HG02981 (cell line): ENCODE measurements around the gene TSTD1.
A peak's percentile ranks its signal among the peaks of the same experiment; 100 is the strongest.

Source experiments
- ATAC-seq: cut with Tn5 transposase; IDR thresholded peaks from one replicate; pipeline ENCODE4 v1.9.1; 2021; ENCODE audit warnings: mild to moderate bottlenecking, moderate library complexity; ENCODE audit not compliant: unreplicated experiment

The TSTD1 gene, protein sequence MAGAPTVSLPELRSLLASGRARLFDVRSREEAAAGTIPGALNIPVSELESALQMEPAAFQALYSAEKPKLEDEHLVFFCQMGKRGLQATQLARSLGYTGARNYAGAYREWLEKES

DNA sequence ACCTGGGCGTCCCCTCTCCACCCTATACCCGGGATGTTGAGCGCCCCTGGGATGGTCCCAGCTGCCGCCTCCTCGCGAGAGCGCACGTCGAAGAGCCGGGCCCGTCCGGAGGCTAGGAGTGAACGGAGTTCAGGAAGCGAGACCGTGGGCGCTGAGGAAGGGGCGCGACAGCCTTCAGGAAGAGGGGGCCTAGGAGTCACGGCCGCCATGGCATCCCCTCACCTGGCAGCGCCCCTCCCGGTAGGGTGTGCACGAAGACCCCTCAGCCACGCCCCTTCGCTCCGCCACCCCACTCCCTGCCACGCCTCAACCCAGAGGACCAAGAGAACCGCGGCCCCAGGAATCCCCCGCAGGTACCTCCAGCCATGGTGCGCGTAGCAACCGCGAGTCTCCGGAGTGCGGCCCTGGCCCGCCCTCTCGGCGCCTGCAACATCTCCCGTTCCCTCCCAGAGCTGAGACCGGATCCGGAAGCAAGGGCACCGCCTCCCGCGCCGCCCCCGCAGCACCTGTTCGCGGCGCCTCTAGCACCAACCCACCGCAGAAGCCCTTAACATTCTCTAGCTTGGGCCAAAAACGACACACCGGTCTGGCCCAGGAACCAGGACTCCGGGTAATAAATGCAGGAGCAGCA, at the start of gene TSTD1:
TSS of gene TSTD1 (minus strand) at position 442 of the 631 bp plus-strand sequence. CDS start at position 367, 75 bp downstream.
- peak; percentile 90 for ATAC-seq

DNA sequence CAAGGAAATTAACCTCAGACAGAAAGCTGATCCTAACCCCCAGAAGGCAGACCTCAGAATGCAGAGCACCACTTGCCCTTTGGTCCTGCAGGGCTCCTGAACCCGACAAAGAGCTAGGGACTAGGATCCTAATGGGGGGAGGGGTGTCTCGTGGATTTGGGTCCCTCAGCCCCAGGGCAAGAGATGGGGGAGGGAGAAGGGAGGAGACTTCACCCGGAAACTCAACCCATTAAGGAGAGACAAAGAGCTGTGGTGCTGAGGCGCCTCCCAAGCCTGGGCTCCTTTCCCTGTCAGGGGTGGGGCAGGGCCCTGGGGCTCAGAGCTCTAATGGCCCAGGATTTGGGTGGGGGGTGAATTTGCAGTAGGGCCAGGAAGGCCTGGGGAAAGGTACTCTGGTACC, 47.7 kb upstream of the TSTD1 start:
- ATAC-seq = no peak

DNA sequence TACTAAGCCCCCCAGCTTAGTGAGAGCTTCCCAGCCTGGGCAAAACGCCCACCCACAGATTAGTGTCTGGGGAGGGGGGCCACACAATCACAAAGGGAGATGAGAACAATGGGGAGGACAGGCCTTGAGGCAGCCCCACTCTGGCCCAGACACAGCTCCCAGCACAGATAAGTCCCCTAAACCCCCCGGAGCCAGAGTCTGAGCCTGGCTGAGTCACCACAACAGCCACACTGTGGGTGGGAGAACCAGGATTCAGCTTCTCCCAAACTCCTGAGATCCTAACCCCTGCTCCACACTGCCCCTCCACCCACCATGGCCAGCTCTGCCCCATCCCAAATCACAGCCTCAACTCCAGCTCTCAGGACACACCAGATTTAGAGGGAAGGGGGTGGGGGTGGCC, 46.4 kb upstream of the TSTD1 start:
- ATAC-seq = no peak

DNA sequence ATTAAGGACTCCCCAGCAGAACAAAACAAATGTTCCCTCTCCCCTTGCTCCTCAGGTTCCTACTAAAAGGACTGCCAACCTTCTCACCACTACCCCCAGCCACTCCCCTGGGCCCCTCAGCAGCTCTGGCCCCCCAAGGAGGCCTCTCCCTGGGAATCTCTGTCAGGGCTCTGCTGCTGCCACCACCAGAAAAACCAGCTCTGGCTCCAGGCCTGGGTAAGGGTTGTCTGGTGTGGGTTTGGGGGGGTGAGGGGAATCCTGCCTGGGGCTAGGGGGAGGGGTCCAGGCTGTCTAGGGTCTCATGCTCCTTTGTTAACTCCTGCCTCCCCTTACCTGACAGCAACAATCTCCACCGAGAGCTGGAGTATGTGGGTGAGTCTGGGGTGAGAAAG, 45.8 kb upstream of the TSTD1 start:
- no peak for ATAC-seq

DNA sequence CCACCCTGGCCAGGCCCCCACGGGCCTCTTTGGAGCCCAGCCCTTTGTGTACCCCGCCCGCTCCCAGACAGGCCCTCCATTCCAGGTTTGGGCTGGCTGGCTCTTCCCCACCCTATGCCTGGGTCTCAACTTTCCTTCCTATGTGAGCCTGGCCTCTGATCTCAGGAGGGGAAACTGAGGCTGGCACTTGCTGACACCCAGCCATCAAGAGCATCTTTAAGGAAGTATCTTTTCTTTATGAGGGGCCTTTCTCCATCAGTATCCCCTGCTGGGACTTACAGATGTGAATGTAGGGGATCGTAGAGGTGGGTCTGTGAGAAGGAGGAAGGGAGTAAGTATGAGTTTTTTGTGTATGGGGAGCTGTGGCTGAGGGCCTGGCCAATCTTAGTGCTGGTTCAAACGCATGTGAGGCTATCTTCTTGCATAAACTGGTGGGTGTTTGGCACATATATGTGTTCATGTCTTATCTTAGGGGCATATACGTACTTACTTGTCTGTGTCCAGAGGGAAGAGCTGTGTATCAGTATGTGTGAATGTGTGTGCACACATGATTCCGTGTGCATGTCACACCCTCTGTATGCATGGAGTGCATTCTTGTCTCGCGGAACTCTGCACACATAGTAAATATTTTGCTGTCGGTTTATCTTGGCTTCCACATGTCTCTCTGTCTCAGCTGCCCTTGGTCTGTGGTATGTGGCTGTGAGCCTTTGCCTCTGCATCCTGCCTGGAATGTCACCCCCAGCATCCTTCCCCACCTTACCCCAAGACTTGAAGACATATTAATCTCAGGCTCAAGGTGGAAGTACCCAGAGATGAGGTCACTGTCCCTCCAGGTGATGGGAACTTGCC, 45.2 kb upstream of the TSTD1 start:
- no peak for ATAC-seq

DNA sequence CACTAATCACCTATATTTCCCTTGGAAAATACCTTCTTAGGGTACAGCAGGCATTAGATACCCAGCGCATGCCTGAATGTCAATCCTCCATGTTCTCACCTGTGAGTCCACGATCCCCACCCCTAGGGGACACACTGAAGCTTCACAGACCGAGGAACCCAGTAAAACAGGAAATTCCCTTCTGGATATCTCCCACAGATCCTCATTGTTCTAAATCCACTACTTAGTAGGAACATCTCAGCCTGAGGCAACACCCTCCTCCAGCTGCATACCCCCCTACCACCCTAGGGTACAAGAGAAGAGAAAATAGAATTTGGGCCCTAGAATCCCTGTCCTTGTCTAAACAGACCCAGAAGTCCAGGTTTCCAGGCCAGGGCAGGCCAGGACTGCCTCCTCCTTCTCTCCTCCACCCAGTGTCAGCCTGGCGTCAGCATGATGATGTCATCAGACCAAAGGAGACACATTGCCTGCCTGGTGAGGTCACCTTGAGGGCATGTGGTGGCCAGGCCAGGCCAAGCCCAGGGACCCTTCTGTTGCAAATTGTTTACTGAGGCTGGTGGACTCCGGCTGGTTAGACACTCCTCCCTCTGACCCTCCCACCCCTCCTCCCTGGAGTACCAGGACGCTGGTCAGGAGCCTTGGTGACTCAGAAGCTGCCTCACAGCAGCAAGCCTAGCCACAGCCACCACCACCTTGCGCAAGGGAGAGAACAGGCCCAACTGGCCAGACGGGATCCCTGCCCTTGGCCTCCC, 44.4 kb upstream of the TSTD1 start:
- no peak for ATAC-seq

DNA sequence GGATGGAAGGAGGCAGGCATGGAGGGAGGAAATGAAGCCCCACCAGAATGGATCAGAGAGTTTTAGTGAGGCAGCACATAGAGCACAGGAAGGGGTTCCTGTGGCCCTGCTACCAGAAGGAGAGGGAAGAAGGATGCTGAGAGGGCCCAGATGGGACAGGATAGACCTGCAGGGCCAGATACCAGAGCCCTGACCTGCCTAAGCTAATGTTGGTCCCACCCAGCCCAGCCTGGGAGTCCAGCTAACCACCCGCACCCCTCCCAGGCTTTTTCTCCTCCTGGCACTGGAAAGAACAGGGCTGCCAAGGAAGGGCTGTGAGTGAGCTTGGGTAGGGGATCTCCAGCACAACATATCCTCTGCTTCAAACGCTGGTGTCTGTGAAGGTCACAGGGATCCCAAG, 43.7 kb upstream of the TSTD1 start:
- ATAC-seq = no peak

DNA sequence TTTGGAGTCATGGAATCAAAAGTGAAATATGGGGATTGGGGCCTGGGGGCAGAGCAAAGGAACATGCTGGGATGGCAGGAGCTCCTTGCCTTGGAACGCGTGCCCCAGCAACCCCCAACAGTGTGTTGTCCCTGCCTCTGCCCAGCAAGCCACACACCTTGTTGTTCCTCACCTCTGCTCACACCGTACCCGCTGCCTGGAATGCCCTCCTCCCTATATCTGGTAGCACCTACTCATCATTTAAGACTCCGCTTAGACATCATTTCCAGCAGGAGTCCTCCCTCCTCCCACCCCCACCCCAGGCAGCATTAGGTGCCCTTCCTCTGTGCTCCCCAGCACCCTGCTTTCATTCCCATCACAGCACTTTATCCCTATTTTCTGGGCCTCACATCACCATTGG, 42.8 kb upstream of the TSTD1 start:
- ATAC-seq = no peak

DNA sequence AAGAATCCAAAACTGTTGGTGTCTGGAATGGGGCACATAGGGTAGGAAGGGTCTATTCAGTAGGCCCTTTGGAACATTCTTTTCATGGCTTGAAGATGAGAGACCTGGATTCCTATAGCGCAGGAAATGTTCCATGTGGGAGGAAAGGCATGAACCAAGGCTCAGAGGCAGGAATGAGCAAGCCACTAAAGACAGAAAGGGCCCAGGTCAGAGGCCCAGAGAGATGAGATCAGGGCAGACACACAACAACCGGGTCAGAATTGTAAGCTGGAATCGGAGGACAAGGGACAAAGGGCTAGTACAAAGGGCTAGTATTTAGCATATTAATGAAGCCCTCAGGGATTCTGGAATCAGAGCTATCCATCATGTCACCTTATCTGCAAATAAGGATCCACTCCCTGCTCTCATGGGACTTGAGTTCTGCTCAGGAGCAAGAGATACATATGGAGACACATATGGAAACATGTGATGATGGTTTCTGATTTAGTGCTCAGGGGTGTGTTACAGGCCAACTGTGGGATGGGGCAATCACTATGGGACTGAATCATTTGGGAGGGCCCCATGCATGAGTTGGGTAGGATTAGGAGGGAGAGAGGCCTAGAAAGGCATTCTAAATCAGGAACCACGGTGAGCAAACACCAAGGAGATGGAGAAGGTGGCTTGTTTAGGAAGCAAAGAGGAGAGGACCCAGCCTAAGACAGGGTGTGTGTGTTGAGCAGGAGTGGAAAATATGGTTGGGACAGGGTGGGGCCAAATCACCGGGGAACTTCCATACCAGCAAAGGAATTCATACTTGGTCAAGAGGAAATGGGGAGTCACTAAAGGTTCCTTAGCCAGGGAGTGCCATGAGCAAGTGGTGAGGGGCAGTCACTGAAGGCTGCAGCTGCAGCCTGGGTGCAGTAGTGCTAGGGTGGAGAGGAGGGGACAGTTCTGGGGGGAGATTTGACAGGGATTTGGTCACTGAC, 42.0 kb upstream of the TSTD1 start:
- ATAC-seq = no peak

DNA sequence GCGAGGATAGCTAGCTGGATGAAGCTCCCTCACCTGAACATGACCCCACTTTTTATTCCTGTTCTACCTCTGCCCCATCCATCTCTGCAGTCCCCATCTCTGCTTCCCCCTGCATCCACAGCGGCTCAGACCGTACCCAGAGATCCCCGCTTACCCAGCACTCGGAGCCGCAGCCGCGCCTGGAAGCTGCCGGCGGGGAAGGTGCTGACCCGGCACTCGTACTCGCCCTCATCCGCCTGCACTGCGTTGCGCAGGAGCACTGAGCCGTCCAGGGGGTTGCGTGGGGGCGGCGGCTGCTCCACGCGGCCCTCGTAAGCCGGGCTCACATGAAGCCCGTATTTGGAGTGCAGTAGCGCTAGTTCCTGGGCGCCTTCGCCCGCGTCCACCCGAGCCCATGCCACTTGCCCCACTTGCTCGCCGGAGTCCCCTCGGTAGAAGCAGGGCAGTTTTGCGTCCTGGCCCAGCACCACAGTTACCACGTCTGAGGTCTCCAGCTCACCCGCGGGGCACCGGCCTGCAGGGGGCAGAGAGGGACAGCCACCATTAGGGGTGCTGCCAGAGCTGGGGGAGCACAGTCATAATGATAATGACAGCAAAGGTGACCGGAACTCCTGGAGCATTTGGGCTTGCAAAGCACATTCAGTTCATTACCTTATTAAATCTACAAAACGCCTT, 40.8 kb upstream of the TSTD1 start:
- ATAC-seq = no peak

DNA sequence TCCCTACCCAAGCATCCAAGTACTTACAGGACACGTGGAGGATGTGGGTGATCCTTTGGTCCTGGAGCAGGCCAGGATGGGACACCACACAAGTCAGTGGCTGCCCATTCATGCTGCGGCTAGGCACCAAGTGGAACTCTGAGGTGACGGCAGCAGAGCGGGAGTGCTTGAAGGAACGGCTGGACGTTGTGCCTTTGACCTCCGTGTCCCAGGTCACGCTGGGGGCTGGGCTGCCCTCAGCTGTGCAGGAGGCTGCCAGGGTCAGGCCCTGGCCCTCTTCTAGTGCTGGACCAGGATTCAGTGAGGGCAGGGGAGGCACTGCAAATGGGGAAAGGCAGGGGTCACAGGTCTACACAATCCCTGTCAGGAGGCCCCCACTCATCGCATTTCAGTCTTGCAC, 38.7 kb upstream of the TSTD1 start:
- ATAC-seq = no peak

DNA sequence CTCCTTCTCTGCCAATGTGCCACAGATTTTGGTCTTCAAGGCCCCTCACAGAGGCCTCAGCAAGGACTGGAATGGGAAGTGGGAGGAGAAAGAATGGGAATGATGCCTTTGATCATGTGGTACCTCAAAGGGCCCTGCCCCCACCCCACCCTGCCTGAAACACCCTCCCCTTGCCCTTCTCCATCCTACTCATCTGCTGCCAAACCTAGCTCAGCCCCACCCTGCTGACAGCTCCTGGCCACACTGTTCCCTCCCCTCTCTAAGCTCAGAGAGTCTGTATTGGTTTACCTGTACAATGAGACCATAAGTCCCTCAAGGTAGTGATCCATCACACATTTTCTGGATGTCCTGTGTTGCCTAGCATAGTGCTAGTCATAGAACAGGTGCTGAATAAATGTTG, 37.6 kb upstream of the TSTD1 start:
- no peak for ATAC-seq

DNA sequence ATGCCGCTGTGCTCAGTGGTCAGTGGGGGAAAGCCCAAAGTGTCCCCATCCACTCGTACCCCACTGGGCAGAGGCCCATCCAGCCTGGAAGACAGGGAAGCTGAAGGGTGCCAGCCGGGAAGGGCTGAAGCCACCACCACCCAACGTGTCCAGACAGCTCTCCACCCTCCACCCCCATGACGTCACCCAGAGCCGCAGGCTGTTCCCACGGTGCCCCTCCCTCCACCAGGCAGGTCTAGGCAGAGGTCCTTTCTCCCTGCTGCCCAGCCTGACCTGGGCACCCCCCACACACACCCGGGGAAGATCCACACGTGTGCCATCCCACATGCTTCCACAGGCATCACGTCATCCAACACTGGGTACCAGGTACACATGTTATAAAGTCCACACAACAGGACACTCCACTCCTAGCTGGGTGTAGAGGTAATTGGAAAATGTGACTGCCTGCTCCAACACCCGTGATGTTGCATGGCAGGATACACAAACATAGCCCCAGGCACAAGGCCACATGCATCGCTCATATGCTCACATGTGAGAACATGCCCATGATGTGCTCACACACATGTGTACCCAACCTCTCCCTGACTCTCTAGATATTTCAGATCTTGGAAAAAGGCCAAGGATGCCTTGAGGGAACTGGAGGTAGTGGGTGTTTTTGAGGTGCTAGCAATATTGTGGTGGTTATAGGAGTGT, 36.1 kb upstream of the TSTD1 start:
- ATAC-seq = no peak

DNA sequence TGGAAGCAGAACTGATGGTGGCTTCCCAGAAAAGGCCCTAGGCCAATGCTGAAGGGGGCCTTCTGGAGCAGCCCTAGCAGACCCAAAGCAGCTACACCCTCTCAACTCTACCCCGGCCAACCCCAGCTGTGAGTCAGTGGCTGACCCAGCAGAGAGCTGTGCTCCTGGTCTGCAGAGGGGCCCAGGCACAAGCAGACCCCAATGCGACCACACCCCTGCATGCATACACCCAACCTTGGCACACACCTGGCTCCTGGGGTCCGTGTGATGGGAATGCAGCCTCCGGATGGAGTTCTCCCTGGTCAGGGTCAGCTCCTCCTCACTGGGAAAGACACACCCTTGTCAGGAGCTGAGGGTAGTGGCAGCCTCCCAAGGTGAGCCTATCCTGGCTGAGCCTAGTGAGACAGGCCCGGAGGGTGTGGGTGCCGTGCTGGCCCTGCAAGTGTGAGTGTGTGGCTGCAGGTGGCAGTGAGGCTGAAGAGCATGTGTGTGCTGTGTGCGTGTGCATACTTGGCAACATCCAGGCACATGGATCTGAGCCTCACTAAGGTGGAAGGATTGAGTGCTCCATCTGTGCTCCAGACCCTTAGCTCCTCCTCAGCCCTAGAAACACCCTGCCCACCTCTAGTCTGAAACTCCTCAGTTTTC, 34.8 kb upstream of the TSTD1 start:
- ATAC-seq = no peak

DNA sequence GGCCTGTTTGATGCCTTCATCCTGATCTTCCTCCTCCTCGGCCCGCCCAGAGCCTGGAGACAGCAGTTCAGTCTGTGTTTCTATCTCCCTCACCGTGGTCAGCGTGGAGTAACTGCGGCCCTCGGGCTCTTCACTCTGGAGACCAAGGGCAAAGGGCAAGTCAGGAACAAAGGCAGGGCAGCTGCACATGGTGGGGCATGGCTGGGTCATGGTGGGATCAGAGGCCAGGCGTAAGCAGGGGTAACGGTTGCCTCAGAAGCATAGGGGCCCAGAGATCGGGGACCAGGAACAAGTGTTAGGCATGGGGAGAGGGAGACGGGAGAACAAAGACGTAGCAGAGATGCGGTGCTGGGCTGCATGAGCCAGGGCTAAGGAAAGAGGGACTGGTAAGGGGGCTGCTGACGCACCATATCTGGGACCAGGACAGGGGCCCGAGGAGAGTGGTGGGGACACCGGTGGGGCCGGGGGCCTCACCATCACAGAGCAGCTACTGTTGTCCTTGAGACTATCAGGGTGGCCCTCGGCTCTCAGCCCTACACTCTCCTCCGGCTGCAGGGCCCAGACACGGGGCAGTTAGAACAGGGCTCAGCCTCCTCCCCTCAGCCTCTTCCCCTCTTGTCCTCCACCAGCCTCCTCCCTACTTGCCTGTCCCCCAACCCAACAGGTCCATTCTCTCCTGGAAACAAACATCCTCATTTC, 34.1 kb upstream of the TSTD1 start:
- ATAC-seq = no peak

DNA sequence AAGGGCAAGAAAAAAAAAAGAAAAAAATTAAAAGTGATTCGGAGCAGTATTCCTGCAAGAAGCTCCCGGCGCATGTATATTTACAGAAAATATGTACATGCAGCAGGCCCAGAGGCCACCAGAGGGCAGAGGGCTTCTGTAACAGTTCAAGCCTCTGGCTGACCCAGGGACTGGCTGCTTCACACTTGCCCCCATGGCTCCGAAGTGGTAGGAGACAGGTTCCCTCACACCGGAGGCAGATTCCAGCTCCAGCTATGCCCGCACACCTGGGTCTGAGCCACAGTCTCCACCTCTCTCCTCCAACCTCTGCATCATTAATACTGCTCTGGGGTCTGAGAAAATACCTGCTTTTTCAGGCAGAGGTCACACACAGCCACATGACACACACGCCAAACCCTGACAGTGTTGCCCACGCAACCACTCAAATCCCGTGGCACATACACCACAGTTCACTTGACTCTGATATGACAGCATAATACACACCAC, 33.2 kb upstream of the TSTD1 start:
- no peak for ATAC-seq

DNA sequence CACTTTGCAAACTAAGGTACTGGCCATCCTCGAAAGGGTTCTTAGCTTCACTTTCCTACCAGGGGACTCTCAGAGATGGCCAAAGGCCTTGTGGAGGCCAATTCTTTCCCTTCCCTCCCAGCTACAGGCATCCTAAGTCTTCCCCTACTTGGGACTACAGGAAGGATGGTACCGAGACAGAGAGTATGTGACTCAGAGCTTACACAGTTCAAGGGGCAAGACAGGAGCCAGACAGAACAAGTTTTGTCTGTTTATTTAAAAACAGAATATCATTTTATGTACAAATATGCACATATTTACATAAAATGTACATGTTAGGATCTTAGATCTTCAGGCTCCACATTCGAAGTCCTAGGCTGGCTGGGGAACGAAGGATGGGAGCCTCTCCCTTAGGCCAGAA, 32.0 kb upstream of the TSTD1 start:
- no peak for ATAC-seq

DNA sequence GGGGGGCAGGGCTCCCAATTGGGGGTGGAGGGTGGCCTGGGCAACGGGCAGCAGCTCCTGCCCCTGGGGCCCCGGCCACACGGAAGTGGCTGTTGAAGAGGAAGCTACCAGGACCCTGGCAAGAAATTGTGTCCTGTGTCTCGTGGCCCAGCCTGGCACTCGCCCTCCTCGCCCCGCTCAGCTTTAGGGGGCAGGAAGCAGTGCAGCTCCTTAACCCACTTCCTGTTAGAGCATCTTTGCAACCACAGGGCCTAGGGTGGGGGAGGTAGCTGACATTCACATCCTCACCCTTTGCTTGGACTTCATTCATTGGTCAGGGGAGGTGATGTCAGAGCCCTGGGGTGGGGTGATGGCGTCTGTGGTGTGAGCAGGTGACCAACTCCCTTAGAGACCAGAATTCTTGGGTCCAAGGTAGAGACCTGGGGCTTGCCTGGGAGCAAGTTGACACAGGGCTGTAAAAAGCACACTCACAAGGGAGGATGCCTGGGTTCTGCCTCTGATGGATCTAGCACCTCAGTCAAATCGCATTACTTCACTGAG, 31.0 kb upstream of the TSTD1 start, which contains the start of gene ARHGAP30:
TSS of gene ARHGAP30 (minus strand) at position 161 of the 540 bp plus-strand sequence. CDS start 267 bp downstream, outside the sequence.
- peak; percentile 84 for ATAC-seq
